Measurements from ENCODE around the gene YPEL2. TPM values are rescaled to one million over a fixed set of nuclear protein-coding genes. Genes with fewer than 3 reads are reported as not detected.

The YPEL2 gene
- total RNA-seq, 2 donors from 2014 or later: 10.5 to 25.4 TPM

DNA sequence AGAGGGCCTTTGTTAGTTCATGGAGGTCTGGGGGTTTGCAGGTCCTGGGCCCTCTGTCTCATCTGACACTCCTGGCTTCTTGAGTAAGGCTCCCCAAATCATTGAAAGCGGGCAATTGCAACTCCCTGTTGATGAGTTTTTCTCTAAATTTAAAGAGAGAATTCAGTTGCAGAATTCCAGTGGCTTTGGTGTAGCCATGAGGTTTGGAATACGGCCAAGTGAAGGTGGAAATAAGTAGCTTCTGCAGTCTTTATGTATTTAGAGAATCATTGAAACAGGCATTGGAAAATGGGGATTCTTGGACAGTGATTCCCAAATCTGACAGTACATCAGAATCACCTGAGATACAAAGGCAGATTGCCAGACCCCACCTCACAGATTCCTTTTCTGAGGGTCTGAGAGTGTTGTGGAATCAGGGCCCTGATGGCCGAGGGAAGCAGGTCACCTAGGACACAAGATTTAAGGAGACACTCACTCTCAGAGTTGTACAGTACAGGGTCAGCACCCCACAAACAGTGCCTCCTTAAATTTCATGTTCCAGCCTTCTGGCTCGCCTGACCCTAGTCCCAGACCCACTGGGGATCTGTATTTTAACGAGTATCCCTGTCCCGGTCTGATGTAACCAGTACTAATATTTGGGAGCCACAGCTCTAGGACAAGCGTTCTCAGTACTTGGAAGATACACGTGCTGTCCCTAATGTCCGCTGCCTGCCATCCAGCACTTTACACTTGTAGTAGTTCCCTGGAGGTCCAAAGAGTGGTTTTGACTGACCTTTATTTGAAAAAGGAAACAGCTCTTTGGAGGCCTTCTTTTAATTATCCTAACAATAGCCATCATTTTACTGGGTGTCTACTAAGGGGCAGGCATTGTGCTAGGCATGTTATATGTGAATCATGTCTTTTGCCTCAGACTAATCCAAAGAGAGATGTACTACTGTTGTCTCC lies 37.8 kb downstream of the YPEL2 start:
- no peak for DNase-seq
- intact Hi-C loops (cut with DNase I): loop anchor here in 1 of 2 donors (5.0 kb wide), 1 partner anchor 37 kb away; the partner anchor contains the start of gene YPEL2

DNA sequence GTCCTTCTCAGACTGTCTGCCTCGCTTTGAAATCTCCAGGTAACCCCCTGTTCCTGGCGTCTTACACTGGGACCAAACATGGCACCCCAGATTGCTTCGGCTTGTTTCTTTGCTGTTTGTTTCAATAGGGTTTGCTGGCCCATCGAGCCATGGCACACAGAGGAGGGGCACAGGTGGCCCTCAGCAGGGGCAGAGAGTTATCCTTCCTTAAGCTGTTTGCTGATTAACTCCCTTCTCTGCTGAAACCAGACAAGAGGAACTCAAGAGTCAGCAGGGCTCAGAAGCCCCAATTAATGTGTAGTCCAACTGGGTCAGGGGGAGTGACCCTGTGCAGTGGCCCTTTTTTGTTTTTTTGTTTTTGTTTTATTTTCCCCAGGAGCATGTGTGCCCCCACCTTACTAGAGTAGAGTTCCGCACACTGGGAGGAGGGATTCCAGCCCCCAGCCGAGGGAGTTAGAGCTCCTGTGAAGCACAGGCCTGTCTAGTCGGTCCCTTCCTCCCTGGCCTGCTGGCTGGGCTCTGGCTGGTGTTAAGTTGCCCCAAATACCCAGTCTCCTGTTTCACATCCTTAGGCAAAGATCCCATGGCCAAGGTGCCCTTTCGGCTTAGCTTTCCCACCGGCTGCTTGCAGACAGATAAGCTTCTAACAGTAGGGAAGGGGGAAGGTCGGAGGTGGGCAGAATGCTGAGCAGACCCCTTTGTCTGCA lies 39.3 kb downstream of the YPEL2 start:
- intact Hi-C loops (cut with DNase I): loop anchor here in 1 of 2 donors (5.0 kb wide), 1 partner anchor 57 kb away; no protein-coding TSS in a partner anchor
- no peak for ATAC-seq
- DNase-seq: no peak

More for the DNA sequence above, 37.8 kb downstream of the YPEL2 start:
- peak in 1 of 2 donors; percentile 3 for ATAC-seq

DNA sequence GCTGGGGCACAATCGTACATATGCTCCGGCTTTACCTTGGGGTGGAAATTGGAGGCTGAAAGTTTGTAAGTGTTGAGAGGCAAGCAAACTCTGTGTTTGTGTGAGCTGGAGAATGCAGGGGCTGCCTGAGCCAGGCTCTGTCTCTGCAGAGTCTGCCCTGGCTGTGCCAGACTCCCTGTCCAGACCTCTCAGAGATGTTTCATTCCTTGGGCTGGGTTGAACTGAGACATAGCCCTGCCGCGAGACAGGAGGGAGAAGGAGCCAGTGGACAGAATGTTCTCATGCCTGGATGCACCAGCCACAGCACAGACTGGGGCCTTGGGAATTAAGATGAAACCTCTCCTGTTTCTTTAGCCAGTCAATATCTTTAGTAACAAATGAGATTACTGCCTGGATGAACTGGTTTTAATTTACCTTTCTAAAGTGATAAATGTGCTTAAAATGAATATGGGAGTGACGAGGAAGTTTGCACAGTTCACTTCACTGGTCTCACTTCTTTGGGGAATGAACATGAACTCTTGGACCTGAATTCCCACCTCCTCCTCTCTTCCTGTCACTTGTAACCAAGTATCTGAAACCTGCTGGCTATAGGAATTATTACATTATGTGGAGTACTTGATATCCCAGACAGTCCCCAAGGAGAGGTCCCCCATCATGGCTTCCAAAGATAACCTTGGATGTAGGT lies 40.1 kb downstream of the YPEL2 start:
- peak; percentile 45 to 75 for ATAC-seq
- intact Hi-C loops (cut with DNase I): loop anchor here in 1 of 2 donors (5.0 kb wide), 1 partner anchor 56 kb away; no protein-coding TSS in a partner anchor
- peak; percentile 61 for DNase-seq

DNA sequence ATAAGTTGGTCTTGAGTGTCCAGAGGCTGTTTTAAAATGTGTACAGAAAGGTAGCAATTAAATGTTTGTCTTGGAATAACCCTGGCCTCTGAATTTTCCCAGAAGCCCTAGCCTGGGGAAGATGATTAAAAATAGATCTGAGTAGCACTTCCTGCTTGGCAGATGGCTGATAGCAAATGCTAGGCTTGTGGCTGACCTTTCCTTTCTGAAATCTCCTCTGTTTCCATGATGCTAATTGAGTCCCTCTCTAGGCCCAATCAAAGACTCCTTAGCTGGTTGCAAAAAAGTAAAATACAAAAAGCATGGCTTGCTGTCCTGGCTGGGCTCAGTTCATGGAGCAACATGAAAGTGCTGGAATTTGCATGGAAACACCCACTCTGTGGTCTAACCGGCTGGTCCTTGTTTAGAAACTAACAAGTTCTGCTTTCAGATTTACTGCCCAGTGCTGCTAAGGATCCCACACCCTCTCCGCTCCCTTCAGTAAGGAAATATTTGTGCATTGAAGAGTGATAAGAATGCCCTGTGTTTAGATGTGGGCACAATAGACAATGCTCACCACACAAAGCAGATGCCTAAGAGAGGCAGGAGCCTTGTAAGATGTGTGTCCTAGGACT lies 40.8 kb downstream of the YPEL2 start:
- DNase-seq: peak; percentile 51
- intact Hi-C loops (cut with DNase I): loop anchor here in 1 of 2 donors (5.0 kb wide), 1 partner anchor 55 kb away; no protein-coding TSS in a partner anchor
- peak; percentile 66 to 81 for ATAC-seq

DNA sequence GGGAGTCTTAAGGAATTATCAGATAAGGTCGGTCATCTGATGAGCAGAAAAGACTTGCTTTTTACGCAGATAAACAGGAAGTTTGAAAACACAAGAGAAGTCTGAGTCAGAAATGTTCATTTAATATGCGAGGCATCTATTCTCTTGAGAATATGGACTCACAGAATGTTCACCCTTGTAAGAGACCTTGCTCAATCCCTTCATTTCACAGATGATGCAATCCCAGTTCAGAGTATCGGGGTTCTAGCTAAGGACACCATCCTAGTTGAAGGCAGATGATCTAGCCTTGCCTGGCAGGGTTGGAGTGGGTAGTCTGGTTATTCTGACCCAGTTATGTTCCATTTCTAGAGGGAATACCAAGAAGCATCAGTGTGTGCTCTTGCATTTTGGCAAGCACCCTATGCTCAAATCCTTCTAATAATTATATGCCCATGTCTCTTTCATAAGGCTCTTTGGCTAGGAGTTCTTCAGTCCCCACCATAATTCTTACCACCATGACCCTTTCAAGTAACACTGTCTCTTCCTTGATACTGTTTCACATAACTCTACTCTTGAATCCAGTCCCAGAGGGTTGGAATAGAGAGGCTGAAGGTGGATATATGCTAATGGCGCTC lies 42.5 kb downstream of the YPEL2 start:
- ATAC-seq (peak; percentile 11 to 29), DNase-seq (no peak)
- intact Hi-C loops (cut with DNase I): loop anchor here in 1 of 2 donors (5.0 kb wide), 1 partner anchor 53 kb away; no protein-coding TSS in a partner anchor

DNA sequence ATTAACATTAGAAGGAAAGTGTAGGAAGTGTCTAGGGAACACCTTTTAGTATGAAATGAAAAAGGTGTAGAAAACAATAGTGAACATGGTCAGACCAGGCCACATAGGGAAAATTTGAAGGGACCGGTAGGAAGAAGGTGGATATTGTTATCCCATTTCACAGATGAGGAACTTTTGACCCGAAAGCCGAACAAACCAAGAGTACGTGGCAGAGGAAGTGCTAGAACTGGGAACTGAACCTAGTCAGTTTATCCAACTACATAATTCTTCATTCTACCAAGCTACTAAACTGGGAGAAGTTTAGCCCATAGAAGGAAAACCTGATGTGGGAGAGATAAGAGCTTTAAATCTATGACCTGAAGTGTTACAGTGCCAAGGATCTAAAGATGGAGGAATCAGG lies 43.2 kb downstream of the YPEL2 start:
- intact Hi-C loops (cut with DNase I): loop anchor here in 1 of 2 donors (5.0 kb wide), 1 partner anchor 53 kb away; no protein-coding TSS in a partner anchor
- ATAC-seq: no peak
- DNase-seq: no peak

DNA sequence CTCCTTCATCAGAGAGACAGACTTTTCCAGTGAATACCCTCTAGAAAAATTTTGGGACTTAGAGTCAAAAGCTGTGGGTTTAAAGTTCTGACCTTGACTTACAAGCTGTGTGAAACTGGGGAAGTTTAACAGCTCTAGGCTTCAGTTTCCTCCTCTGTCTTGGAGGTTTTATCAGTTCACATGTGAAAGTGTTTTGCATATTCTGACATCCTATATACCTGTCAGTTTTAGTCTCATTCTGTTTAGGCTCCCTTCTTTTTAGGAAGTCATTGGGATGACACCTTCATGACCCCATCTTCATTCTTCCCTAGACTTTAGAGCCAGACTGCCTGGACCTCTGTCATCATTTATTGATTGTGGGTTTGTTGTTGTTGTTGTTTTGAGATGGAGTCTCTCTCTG lies 44.4 kb downstream of the YPEL2 start:
- ATAC-seq (no peak), DNase-seq (no peak)
- intact Hi-C loops (cut with DNase I): no loop called here

DNA sequence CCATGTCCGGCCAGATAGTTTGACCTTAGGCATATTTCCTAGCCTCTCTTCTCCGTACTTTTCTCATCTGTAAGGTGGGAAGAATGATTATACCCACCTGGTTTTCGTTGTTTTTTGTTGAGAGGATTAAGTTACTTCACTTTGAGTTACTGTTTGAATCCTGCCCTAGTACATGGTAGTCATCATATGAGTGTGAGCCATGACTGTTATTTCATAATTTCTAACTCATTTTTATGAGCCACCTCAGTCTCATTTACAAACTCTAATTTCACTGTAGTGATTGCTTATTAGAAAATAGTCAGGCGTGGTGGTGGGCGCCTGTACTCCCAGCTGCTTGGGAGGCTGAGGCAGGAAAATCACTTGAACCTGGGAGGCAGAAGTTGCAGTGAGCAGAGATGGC lies 45.1 kb downstream of the YPEL2 start:
- no peak for ATAC-seq
- intact Hi-C loops (cut with DNase I): no loop called here
- no peak for DNase-seq

DNA sequence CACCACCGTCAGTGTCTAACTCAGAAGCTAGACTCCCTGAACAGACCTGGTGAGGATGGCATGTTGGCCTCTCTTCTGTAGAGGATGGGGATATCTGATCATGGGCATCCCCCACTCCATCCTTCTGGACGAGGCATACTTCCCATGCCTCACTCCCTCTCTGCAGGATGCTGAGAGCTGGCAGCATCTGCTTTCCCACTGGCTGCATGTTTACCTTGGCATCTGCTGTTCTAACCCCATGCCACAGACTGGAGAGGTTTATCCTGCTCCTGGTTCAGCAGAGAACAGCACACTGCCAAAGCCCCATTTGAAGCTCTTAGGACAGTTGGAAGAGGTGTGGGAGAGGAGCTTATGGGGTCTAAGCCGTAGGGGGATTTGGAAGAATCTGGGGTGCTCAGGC lies 46.0 kb downstream of the YPEL2 start:
- intact Hi-C loops (cut with DNase I): no loop called here
- peak in 1 of 2 donors; percentile 9 for ATAC-seq

DNA sequence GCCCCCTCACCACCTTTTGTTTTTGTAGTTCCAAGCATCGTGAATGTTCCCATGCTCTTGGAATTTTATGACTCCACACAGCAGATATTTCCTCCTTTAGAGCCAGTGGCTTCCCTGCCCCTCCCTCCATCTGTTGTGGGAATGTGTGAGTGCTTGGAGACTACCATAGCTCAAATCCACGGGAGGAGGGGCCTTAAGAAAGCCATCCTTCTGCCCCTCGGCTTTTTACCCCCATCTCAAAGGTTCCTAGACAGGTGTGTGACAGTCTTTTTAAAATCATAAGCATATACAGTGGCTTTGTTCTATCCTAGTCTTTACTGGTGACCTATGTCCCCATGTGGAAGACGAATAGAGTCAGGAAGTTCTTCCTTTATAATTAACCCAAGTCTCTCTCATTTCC lies 47.2 kb downstream of the YPEL2 start:
- DNase-seq (no peak), ATAC-seq (peak in 1 of 2 donors; percentile 51)
- intact Hi-C loops (cut with DNase I): no loop called here

More for the DNA sequence above, 46.0 kb downstream of the YPEL2 start:
- DNase-seq: no peak

DNA sequence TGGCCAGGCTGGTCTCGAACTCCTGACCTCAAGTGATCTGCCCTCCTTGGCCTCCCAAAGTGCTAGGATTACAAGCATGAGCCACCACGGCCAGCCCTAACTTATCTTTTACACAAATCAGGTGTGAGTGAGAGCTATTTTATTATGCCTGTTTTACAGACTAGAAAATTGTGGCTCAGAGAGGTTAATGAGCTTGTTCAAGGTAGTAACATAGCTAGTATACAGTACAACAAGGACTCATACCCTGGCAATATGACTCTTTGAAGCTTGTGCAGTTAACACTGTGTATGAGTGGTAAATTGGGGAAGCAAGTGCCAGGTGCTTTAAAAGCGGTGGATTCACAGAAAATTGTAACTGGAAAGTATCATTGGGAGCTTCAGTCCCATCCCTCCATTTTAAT lies 49.0 kb downstream of the YPEL2 start:
- DNase-seq: no peak
- no peak for ATAC-seq
- intact Hi-C loops (cut with DNase I): loop anchor here in 1 of 2 donors (10.0 kb wide), 1 partner anchor 46 kb away; the partner anchor contains the start of gene YPEL2

DNA sequence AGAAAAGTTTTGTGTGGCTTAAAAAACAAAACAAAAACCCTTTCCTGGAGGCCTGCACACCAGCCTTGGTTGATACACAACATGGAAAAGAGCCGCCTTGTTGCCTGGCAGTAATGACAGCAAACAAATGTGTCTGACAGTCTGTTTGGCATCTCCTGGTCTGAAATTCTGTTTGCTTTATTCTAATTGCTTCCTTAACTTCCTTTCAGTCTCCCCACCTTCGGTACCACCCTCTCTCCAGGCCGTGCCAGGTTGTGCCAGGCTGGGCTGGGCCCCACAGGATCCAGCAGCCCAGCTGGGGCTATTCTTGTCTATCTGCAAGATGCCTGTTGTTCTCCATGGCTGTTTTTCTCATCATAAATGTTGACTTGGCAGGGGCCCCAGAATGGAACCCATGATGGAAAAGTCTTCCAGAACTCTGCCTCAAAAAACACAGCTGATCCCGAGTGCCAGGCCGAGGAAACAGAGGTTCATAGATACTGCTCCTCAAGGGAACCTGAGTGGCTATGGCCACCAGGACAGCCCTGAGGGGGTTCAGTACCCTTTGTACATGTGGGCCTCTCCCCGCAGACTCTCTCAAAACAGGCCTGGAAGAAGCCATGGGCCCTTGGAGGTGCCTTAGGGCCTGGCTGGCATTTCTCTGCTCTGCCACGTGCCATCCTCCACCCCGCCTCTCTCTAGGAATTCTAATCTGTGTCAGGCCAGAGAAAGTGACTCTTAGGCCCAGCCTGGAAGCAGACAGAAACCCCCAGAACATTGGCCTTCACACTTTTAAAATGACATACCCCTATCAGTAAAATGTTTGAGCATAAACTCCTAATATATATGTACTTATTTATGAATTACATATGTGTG lies 50.5 kb downstream of the YPEL2 start:
- DNase-seq (peak; percentile 55), ATAC-seq (peak; percentile 90 to 91)
- intact Hi-C loops (cut with DNase I): loop anchor here in 1 of 2 donors (10.0 kb wide), 1 partner anchor 47 kb away; the partner anchor contains the start of gene YPEL2

DNA sequence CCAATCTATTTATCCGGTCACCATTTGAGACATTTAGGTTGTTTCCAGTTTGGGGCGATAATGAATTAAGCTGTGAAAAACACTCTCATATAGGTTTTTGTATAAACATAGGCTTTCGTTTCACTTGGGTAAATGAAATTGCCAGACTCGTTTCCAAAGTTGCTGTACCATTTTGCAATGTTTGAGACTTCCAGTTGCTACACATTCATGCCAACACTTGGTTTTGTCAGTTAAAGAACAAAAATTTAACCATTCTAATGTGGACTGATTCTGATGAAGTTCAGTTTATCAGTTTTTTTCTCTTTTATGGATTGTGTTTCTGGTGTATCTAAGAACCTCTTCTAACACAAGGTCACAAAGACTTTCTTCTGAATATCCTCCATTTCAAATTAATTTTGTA lies 52.4 kb downstream of the YPEL2 start:
- intact Hi-C loops (cut with DNase I): loop anchor here in 1 of 2 donors (10.0 kb wide), 1 partner anchor 49 kb away; the partner anchor contains the start of gene YPEL2

DNA sequence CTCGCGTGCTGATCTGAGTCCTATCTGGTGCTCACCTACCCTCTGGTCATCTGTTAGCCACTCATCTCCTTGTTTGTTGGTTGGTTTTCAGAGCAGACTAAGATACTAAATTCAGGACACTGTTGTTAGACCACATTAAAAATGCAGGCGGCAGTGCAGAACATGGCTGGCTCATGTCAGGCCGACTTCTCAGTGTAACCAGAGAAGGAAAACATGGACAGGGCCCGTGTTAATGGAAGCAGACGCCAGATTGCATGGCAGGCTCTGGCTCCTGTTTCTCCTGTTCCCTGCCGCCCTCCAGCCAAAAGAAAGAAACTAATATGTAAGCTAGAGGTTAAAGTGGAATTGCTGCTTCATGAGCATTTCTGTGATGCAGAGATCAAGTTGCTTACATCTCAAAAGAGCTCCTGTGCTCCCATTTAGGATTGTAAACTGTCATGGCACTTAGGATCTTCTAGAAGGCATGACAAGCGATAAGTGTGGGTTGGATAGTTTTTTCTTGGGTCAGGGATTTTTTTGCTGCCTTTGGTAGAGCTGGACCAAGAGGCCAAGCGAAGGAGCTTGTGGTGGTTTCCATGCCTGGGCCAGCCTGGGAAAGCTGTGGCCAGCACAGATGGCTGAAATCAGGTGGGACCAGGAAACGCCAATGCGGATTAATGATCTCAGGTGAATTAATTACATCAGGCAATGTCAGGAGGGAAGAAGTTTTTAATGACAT lies 56.1 kb downstream of the YPEL2 start:
- ATAC-seq (peak; percentile 22 to 67), DNase-seq (no peak)
- intact Hi-C loops (cut with DNase I): loop anchor here (5.0 to 10.0 kb wide), 2 partner anchors 35 to 53 kb away; partner anchors contain the start of gene YPEL2 (in 1 of the 2)

More for the DNA sequence above, 52.4 kb downstream of the YPEL2 start:
- DNase-seq (no peak), ATAC-seq (no peak)

DNA sequence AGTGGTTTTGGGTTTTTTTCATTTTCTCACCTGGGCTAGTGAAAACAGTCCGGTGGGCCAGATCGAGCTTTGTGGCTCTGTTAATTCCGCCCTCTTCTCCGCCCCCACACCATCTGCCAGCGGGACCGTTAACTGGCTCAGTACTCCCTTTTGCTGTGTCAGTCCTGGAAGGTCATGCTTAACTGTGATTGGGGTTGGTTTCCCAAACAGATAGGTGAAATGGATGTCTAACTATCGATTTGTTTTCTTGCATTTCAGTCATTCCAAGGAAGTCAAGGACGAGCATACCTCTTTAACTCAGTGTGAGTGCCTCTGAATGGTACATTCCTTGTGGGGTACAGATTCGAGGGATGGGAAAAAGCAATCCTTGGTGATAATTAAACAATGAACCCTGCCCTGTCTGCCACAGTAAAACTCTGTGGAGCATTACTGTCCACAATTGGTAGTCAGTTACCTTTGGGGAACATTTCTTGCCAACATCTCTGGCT lies 56.7 kb downstream of the YPEL2 start:
- no peak for DNase-seq
- peak in 1 of 2 donors; percentile 34 for ATAC-seq
- intact Hi-C loops (cut with DNase I): loop anchor here (5.0 to 10.0 kb wide), 2 partner anchors 34 to 53 kb away; partner anchors contain the start of gene YPEL2 (in 1 of the 2)

DNA sequence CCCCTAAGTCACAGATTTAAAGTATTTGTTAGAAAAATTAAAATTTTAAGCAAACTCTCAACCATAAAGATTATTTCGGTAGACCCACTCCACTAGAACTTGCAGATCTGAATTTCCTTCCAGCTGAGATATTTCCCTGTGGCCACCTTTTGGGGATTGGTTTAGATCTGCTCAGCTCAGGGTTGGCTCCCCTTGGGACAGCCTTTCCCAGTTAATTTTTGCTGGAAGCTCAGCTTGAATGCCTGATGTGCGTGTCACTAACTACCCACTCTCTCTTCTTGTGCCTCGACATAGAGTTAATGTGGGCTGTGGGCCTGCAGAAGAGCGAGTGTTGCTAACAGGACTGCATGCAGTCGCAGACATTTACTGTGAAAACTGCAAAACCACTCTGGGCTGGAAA lies 57.6 kb downstream of the YPEL2 start:
- intact Hi-C loops (cut with DNase I): loop anchor here (5.0 to 10.0 kb wide), 2 partner anchors 33 to 54 kb away; partner anchors contain the start of gene YPEL2 (in 1 of the 2)
- no peak for DNase-seq
- no peak for ATAC-seq
